ENCODE results near the gene KCNA5. TPM values are rescaled to one million over a fixed set of nuclear protein-coding genes. Genes with fewer than 3 reads are reported as not detected.
A peak's percentile ranks its signal among the peaks of the same experiment; 100 is the strongest.

KCNA5 gene
- total RNA-seq, 4 donors from 2014 or later = 0.19 to 1.3 TPM; not detected in 2

DNA sequence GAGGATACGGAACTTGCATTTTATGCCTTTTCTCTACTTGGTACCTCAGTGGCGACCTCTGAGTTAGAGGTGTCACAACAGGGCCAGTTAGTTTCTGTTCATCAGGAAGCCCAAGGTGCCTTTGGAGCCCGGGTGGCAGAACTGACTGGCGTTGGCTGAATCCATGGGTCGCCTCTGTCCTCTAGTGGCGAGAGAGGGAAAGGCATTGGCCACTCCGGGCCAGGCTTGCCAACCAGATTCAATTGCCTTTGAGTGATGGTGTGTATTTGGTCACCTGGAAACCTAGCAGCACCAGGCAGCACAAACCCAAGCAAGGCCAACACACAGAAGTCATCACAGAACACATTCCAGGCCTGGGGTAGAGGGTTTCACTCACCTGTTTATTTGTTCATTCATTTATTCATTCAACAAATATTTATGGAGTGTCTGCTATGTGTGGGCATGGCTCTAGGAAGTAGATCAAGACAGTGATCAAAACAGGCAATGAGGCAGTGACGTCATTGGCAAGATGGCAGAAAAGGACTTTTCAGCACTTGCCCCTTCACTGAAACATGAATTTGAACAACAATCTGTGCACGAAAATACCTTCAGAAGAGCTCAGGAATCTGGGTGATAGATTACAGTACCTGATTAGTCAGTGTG lies 40.5 kb upstream of the KCNA5 start:
- ATAC-seq (ENCODE audit: low FRiP score) (peak; percentile 71), DNase-seq (ENCODE audit: low spot score) (no peak)
- peak in 2 of 3 donors; percentile 20 to 45 for TF ChIP-seq CTCF (IDR thresholded peaks at IDR 0.05)

GRCh38 chr12:5008661-5009060 lies 35.0 kb upstream of the KCNA5 start:
- no peak for TF ChIP-seq CTCF (IDR thresholded peaks at IDR 0.05)
- DNase-seq (ENCODE audit: low spot score) (no peak), ATAC-seq (ENCODE audit: low FRiP score) (no peak)

- no peak for DNase-seq (ENCODE audit: low spot score)
- TF ChIP-seq CTCF (IDR thresholded peaks at IDR 0.05) = no peak
- ATAC-seq (ENCODE audit: low FRiP score) = no peak
These were observed 33.5 kb upstream of the KCNA5 start for GRCh38 chr12:5010151-5010550.

- TF ChIP-seq CTCF (IDR thresholded peaks at IDR 0.05) = no peak
- DNase-seq (ENCODE audit: low spot score) (no peak), ATAC-seq (ENCODE audit: low FRiP score) (no peak)
These were observed 31.3 kb upstream of the KCNA5 start for GRCh38 chr12:5012337-5012736.

DNA sequence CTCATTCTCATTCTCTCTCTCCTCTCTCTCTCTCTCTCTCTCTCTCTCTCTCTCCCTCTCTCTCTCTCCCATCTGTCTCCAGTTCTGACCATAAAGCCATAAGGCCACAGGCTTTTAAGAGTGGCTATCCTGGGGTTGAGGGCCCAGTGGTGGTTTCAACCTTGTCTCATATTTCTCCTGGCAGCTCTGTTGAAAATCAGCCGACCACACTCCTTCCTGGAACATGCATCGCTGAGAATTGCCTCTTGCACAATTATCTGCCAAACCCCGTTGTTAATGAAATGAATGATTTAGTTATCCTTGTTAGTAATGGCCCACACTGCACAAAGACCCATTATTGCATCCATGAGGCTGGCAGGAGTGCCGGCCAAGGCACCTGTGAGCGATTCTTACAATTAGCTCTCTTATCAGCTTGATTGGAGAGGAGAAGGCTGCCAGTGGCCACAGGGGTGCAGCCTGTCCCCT lies 30.4 kb upstream of the KCNA5 start:
- DNase-seq (ENCODE audit: low spot score) (no peak), ATAC-seq (ENCODE audit: low FRiP score) (no peak)

GRCh38 chr12:5014269-5014668 lies 29.4 kb upstream of the KCNA5 start:
- no peak for DNase-seq (ENCODE audit: low spot score)
- no peak for ATAC-seq (ENCODE audit: low FRiP score)
- no peak for TF ChIP-seq CTCF (IDR thresholded peaks at IDR 0.05)

More for the DNA sequence above, 30.4 kb upstream of the KCNA5 start:
- TF ChIP-seq CTCF (IDR thresholded peaks at IDR 0.05) = no peak

All from omental fat pad (tissue), 4 donors.